Jurkat, Clone E6-1 (cell line): Measurements from ENCODE around the gene LAMB4.
"Not testable (repeated sequence)": the region's sequence is repeated elsewhere in the genome, so short reads cannot be mapped to it uniquely, and the experiment has no call there.

ENCODE experiments used
- DNase-seq: peaks from one replicate; pipeline ENCODE4 v3.0.0-alpha.2; 2011; ENCODE audit warnings: low read depth, low spot score
- H3K4me3 ChIP-seq: 2 replicates; pipeline ENCODE4 v1.5.1; 2011; ENCODE audit warnings: mild to moderate bottlenecking, low read length, control low read depth, moderate library complexity

Gene LAMB4

DNA sequence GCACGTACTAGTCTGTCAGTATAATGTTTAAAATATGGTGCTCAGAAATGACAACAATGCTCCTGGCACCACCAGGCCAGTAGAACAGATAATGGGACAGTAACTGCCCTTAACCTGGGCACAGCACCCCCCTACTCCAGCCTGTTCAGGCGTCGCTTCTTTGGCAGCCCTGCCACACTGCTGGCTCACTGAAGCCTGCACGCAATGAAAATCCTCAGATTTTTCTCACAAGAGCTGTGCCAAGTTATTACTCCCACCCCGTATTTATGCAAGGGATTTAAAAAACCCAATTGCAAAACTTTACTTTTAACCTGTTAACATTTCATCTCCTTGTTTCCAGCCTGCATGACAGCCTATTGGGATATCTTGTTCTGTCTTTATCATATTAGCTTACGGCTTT is 70.6 kb downstream of the LAMB4 start:
- no peak for DNase-seq
- H3K4me3 ChIP-seq: no peak overlapping the region

DNA sequence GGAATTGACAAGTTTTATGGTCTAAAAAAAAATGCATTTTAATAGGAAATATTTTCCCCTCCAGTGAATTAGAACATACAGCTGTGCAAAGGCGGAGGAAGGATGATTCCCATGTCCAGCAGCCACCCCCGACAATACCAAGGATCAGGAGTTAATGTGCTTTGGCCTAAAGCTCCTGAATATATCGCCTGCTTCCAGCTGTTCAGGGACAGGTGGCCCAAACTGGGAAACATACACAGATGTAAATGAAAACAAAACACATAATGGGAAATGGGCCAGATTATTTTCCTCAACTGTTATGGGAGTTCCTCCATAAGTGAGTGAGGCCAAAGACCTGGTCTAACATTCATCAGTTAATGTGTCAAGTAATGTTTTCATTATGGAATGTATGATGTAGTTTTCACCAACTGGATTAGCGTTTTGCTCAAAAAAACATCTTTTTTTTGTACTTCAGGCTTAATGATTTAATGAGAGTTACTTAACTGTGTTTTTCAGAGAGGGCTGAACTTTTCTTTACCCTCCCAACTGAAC is 72.1 kb downstream of the LAMB4 start:
- no peak for DNase-seq

DNA sequence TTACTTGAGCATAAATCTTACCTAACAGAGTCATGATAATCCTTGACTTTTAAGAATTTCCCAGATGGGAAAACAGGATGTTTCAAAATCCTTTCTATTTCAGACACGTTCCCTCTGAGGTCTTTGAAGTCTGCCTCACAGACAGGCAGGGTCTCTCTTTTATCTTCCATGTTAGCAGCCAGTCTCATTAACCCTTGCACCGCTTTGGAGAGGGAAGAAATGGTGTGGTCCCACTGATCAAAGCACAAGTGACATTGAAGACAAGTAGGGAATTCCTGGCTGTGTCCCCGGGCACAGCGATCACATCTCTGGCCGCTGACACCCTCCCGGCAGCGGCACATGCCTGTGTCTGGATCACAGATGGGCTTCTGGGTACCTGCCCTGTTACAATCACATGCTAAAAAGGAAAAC is 74.5 kb downstream of the LAMB4 start:
- DNase-seq: no peak
- H3K4me3 ChIP-seq: no peak overlapping the region

More for the DNA sequence above, 72.1 kb downstream of the LAMB4 start:
- H3K4me3 ChIP-seq: no peak overlapping the region

DNA sequence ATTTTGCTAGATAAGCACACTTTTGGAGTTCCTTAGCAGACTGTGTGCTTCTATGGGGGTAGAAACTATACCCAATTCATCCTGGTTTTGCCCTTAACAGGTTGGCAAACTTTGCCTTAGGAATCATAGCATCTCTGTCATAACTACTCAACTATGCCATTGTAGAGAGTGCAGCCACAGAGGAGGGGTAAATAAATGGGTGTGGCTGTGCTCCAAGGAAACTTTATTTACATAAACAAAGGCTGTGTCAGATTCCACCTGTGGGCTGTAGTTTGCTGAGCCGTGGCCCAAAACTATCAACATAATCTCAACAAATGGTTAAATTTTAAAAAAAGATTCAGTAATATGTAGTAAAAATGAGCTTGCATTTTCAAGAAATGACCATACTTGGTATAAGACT is 75.6 kb downstream of the LAMB4 start:
- H3K4me3 ChIP-seq: no peak overlapping the region
- DNase-seq: no peak

DNA sequence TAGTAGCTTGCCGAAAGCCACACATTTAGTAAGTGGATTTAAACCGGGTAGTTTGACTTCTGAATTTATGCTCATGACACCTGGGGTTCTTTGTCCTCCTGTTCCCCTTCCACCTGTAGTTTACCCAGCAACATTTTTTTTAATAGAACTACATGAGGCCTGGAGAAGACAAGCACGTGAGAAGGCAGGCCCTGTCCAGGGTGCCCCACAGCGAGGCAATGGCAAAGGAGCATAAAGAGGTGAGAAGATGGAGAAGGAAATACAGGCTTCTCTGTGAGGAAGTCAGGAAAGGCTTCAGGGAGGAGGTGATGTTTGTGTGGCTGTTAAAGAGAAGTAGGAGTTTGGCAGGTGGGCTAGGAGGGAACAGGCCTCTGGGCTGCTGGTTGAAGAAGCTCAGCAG is 76.9 kb downstream of the LAMB4 start:
- no peak for DNase-seq

GRCh38 chr7:108051454-108051853 is 78.7 kb downstream of the LAMB4 start:
- DNase-seq: no peak

More for the DNA sequence above, 76.9 kb downstream of the LAMB4 start:
- no peak overlapping the region for H3K4me3 ChIP-seq

DNA sequence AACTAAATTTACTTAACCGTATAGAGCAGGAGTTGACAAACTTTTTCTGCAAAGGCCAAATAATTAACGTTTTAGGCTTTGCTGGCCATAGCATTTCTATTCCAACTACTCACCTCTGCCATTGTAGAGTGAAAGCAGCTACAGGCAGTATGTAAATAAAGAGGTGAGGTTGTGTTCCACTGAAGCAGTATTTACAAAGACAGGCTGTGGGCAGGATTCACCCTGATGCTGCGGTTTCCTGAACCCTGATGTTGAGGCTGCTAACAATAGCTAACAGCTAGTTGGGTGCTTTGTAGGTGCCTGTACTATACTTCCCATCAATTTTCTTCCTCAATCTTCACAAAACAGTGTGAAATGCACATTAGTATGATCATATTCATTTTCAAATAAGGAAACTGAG is 80.2 kb downstream of the LAMB4 start:
- peak; percentile 68 for DNase-seq
- H3K4me3 ChIP-seq: no peak overlapping the region

More at GRCh38 chr7:108051454-108051853, 78.7 kb downstream of the LAMB4 start:
- no peak overlapping the region for H3K4me3 ChIP-seq

DNA sequence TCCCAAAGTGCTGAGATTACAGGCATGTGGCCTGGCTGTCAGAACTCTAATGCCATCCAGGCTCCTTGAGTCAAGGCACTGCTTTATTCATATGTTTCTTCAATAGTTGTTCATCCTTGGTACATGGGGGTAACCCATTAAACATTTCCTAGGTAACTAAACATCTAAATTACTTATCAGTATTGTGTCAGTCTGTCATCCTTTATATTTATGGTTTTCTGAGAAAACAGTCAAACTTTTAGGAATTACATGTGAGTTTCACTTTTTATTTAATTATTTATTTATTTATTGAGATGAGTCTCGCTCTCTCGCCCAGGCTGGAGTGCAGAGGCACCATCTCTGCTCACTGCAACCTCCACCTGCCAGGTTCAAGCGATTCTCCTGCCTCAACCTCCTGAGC is 81.7 kb downstream of the LAMB4 start:
- H3K4me3 ChIP-seq: no peak overlapping the region
- no peak for DNase-seq

- H3K4me3 ChIP-seq: no peak overlapping the region
- no peak for DNase-seq
These were observed 83.1 kb downstream of the LAMB4 start for GRCh38 chr7:108046952-108047506.

DNA sequence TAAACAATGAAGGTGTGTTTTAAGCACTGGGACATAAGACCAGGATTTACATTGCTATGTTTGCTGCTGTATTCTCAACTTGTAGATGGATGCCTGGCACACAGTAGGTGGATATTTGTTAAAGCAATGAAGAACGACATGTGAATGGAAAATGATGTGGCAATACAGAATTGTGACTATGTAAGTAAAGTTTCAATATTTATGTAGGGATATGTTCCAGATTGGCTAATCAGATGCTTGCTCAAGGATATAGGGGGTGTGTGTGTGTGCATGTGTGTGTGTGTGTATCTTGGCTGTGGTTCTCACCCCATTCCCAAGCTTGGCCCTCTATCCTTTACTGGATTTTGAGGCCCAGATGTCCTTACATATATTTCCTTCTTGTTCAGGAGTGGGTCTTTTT is 84.5 kb downstream of the LAMB4 start:
- DNase-seq: no peak
- no peak overlapping the region for H3K4me3 ChIP-seq

DNA sequence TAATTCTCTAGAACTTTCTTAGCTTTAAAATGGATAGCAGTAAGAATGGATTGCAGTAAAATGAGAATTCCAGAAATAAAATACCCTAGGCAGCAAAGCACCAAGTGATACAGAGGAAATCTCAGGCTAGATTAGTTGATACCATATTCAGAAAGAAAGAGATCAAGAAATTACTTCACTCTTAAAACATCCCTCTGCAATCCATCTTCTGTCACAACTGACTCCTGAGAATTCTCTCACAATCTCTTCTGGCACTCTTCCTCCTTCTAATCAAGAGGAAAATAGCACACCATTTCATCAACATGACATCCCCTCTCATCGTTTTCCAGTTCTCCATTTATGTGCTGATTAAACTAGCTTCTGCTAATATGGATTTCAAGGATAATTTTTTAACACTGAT is 85.0 kb downstream of the LAMB4 start:
- no peak for DNase-seq
- H3K4me3 ChIP-seq: no peak overlapping the region

DNA sequence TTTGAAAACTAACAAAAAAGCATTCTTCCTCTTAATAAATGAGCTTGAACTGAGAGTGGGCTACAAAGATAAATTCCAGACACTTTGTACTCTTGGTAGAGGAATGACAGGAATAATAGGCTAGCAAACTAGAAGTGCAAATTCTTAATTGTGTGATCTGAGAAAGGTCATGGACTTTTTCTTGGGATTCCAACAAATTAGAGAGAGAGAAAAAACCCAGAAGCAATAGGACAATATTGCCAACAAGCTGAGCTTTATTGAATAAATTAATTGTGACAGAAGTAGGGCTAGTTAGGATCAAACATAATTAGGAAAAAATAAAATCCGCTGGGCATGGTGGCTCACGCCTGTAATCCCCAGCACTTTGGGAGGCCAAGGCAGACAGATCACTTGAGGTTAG is 85.8 kb downstream of the LAMB4 start:
- no peak overlapping the region for H3K4me3 ChIP-seq
- no peak for DNase-seq

- DNase-seq: no peak
- H3K4me3 ChIP-seq: no peak overlapping the region
These were observed 91.2 kb downstream of the LAMB4 start for GRCh38 chr7:108038986-108039385.

GRCh38 chr7:108037741-108038140 is 92.4 kb downstream of the LAMB4 start:
- no peak for DNase-seq
- H3K4me3 ChIP-seq: no peak overlapping the region

GRCh38 chr7:108037140-108037539 is 93.0 kb downstream of the LAMB4 start:
- H3K4me3 ChIP-seq: no peak overlapping the region
- no peak for DNase-seq

GRCh38 chr7:108034586-108034985 is 95.6 kb downstream of the LAMB4 start:
- H3K4me3 ChIP-seq: no peak overlapping the region
- no peak for DNase-seq

GRCh38 chr7:108033776-108034497 is 96.2 kb downstream of the LAMB4 start:
- DNase-seq: no peak
- H3K4me3 ChIP-seq: no peak overlapping the region

GRCh38 chr7:108033309-108033708 is 96.9 kb downstream of the LAMB4 start:
- not testable (repeated sequence) for H3K4me3 ChIP-seq, DNase-seq

GRCh38 chr7:108030516-108030915 is 99.6 kb downstream of the LAMB4 start:
- no peak for DNase-seq

DNA sequence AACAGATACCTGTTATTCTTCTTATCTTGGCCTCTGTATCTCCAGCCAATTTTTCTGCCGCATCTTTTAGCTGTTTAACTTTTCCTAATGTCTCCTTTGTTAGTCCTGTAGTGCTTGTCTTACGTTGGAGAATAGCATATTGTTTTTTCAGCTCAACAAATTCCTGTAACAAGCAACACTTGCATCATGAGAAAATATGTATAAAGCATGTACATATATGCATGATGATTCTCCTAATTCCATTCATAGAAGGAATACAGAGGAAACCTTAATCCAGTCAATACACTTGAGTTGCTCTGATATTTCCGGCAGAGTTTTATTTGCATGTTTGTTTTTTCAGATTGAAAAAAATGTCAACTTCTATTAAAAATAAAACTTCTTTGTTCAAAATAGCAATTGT is 101.1 kb downstream of the LAMB4 start:
- H3K4me3 ChIP-seq: no peak overlapping the region
- no peak for DNase-seq

More at GRCh38 chr7:108030516-108030915, 99.6 kb downstream of the LAMB4 start:
- H3K4me3 ChIP-seq: no peak overlapping the region

DNA sequence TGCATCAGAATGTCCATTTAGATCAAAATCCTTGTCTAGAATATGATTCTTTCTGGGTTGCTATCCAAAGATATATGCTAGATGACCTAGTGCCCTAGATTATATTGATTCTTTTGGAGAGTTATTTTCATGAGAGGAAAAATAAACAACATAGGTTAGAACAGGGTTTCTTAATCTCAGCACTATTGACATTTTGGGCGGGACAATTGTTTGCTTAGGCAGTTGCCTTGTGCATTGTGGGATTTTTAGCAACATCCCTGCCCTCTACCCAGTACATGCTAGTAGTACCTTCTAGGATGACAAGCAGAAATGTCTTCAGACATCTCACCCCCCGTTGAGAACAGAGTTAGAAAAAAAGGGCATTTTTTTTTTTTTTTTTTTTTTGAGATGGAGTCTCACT is 102.0 kb downstream of the LAMB4 start:
- H3K4me3 ChIP-seq: no peak overlapping the region
- no peak for DNase-seq
